DOHH2 (cell line): ENCODE results near the gene UVRAG.

Experiments used
- H3F3A ChIP-seq: fragments of 200-600 bp; sonication (generic), shearing (Covaris generic); 2 replicates; pipeline ENCODE4 v1.6.0; 2016; ENCODE audit warnings: antibody characterized with exemption, mild to moderate bottlenecking; ENCODE audit not compliant: control insufficient read depth, insufficient read depth
- H3K27ac ChIP-seq: fragments of 200-600 bp; sonication (generic); 2 replicates; pipeline ENCODE4 v1.5.1; 2014; ENCODE audit warnings: low read depth, mild to moderate bottlenecking, low read length, moderate library complexity
- H3K27me3 ChIP-seq: fragments of 200-600 bp; sonication (generic); 2 replicates; pipeline ENCODE4 v1.6.1; 2014; ENCODE audit warnings: mild to moderate bottlenecking, low read length, mixed read lengths; ENCODE audit not compliant: control insufficient read depth
- H3K36me3 ChIP-seq: fragments of 200-600 bp; sonication (generic); 2 replicates; pipeline ENCODE4 v1.6.1; 2014; ENCODE audit warnings: mild to moderate bottlenecking, low read length, moderate library complexity, mixed read lengths; ENCODE audit not compliant: control insufficient read depth
- H3K4me1 ChIP-seq: fragments of 200-600 bp; sonication (generic); 2 replicates; pipeline ENCODE4 v1.6.1; 2014; ENCODE audit warnings: mild to moderate bottlenecking, low read length, mixed read lengths; ENCODE audit not compliant: control insufficient read depth
- H3K4me2 ChIP-seq: fragments of 200-600 bp; sonication (generic); 2 replicates; pipeline ENCODE4 v1.6.0; 2014; ENCODE audit warnings: mild to moderate bottlenecking, low read length, moderate library complexity
- H3K4me3 ChIP-seq: fragments of 200-600 bp; sonication (generic); 2 replicates; pipeline ENCODE4 v1.5.1; 2014; ENCODE audit warnings: mild to moderate bottlenecking, low read length, mixed read lengths
- H3K79me2 ChIP-seq: fragments of 200-600 bp; sonication (generic); 2 replicates; pipeline ENCODE4 v1.6.1; 2014; ENCODE audit warnings: mild to moderate bottlenecking, low read length, mixed read lengths; ENCODE audit not compliant: control insufficient read depth
- H3K9me2 ChIP-seq: fragments of 200-600 bp; sonication (generic); replicated peaks from 2 replicates; pipeline ENCODE4 v1.6.1; 2014; ENCODE audit warnings: mild to moderate bottlenecking, low read length, mixed read lengths; ENCODE audit not compliant: control insufficient read depth
- H3K9me3 ChIP-seq: fragments of 200-600 bp; sonication (generic); 2 replicates; pipeline ENCODE4 v1.6.1; 2014; ENCODE audit warnings: antibody characterized with exemption, low read length, mixed read lengths; ENCODE audit not compliant: control insufficient read depth, insufficient read depth
- H4K20me1 ChIP-seq: fragments of 200-600 bp; sonication (generic); 2 replicates; pipeline ENCODE4 v1.6.0; 2014; ENCODE audit warnings: low read depth, mild to moderate bottlenecking, antibody characterized with exemption, low read length, moderate library complexity; ENCODE audit not compliant: control insufficient read depth, insufficient read depth
- CTCF ChIP-seq: fragments of 200-600 bp; sonication (generic); IDR thresholded peaks from one replicate; pipeline ENCODE4 v1.5.1; 2014; ENCODE audit warnings: antibody characterized with exemption, mild to moderate bottlenecking, low read depth, low read length; ENCODE audit not compliant: poor library complexity, severe bottlenecking
- EZH2phosphoT487 ChIP-seq: fragments of 200-600 bp; sonication (generic); IDR thresholded peaks from 2 replicates; pipeline ENCODE4 v1.6.1; 2017; ENCODE audit warnings: borderline replicate concordance, mild to moderate bottlenecking, antibody characterized with exemption, low read length, moderate library complexity, mixed read lengths

The UVRAG gene

GRCh38 chr11:75800136-75800675, 14.8 kb upstream of the UVRAG start:
- TF ChIP-seq CTCF: no peak
- Histone ChIP-seq H3K79me2 (no peaks in the 10 kb centered on the region), H3K27ac (no peak overlapping the region), H3K4me1 (peaks cover 30% of the 10 kb centered on the region), H3K36me3 (no peaks in the 10 kb centered on the region), H4K20me1 (no peaks in the 10 kb centered on the region), H3F3A (peaks cover under 1% of the 10 kb centered on the region; the same call in 1 of the 2 replicates), H3K4me3 (no peak overlapping the region), H3K9me3 (no peaks in the 10 kb centered on the region), H3K27me3 (no peaks in the 10 kb centered on the region), H3K9me2 (no peaks in the 10 kb centered on the region), H3K4me2 (no peak overlapping the region)

GRCh38 chr11:75800728-75801361, 14.2 kb upstream of the UVRAG start:
- no peak overlapping the region for H3K4me2 ChIP-seq

GRCh38 chr11:75801362-75802020, 13.5 kb upstream of the UVRAG start:
- no peaks in the 10 kb centered on the region for H3K9me2 ChIP-seq
- no peak overlapping the region for H3K4me3 ChIP-seq
- no peaks in the 10 kb centered on the region for H3K9me3 ChIP-seq
- TF ChIP-seq EZH2phosphoT487 (no peak), CTCF (no peak)
- no peaks in the 10 kb centered on the region for H3K79me2 ChIP-seq
- peaks cover 34% of the 10 kb centered on the region for H3K4me1 ChIP-seq
- H3K27me3 ChIP-seq: no peaks in the 10 kb centered on the region
- H3K36me3 ChIP-seq: no peaks in the 10 kb centered on the region
- no peak overlapping the region for H3K27ac ChIP-seq
- H4K20me1 ChIP-seq: no peaks in the 10 kb centered on the region
- H3F3A ChIP-seq: peaks cover 10% of the 10 kb centered on the region; the same call in 1 of the 2 replicates
- no peak overlapping the region for H3K4me2 ChIP-seq

More at GRCh38 chr11:75800728-75801361, 14.2 kb upstream of the UVRAG start:
- no peaks in the 10 kb centered on the region for H3K27me3 ChIP-seq
- no peaks in the 10 kb centered on the region for H3K36me3 ChIP-seq
- no peaks in the 10 kb centered on the region for H3K9me2 ChIP-seq
- H3K27ac ChIP-seq: no peak overlapping the region
- peaks cover 7% of the 10 kb centered on the region; the same call in 1 of the 2 replicates for H3F3A ChIP-seq
- TF ChIP-seq CTCF: no peak
- no peaks in the 10 kb centered on the region for H4K20me1 ChIP-seq
- H3K9me3 ChIP-seq: no peaks in the 10 kb centered on the region
- peaks cover 31% of the 10 kb centered on the region for H3K4me1 ChIP-seq
- no peak overlapping the region for H3K4me3 ChIP-seq
- no peaks in the 10 kb centered on the region for H3K79me2 ChIP-seq
